GM19025 (cell line): Measurements from ENCODE around the gene DHRS11.

ENCODE experiments used
- ATAC-seq: cut with Tn5 transposase; IDR thresholded peaks from one replicate; pipeline ENCODE4 v1.9.1; 2021; ENCODE audit warnings: mild to moderate bottlenecking, low read depth, moderate library complexity; ENCODE audit not compliant: unreplicated experiment

DHRS11 gene

GRCh38 chr17:36613155-36613554, 21.5 kb downstream of the DHRS11 start:
- no peak for ATAC-seq

GRCh38 chr17:36614081-36614480, 22.4 kb downstream of the DHRS11 start:
- ATAC-seq: no peak

DNA sequence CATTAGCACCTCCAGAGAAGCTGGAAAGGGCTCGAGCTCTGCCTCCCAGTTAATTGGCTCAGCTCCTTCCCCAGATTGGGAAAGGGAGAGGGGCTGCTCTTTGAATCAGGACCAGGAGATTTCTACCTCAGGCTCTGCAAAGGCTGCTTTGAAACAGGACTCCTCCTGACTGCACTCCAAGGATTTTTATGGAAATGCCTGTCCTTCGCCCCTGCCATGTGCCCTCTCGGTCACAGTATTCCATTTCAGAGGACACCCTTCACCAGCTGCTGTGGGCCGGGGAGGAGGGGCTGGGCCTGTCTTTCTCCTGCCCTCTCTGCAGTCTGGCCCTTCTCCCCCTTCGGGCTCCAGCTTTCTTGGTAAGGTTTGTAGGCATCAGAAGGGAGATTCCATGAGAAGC, 23.3 kb downstream of the DHRS11 start:
- no peak for ATAC-seq

GRCh38 chr17:36616061-36617029, 24.7 kb downstream of the DHRS11 start:
- ATAC-seq: no peak

DNA sequence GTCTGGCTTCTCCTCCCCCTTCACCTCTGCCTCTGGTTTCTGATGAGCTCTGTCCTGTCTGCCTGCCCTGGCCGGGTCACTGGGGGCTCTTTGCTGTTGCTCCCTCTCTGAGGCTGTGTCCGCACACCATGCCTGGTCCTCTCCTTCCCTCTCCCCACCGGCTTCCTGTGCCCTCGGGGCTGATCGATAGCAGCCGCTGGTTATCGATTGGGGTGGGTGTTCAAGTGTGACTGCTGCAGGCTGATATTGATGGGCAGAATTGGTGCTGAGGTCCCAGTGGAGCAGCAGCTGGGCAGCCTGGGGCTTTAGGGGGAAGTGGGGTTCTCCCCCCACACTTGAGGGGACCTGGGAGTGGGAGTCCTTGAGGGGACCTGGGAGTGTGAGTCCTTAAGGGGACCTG, 26.1 kb downstream of the DHRS11 start:
- no peak for ATAC-seq

GRCh38 chr17:36623281-36623680, 31.6 kb downstream of the DHRS11 start:
- ATAC-seq: no peak

DNA sequence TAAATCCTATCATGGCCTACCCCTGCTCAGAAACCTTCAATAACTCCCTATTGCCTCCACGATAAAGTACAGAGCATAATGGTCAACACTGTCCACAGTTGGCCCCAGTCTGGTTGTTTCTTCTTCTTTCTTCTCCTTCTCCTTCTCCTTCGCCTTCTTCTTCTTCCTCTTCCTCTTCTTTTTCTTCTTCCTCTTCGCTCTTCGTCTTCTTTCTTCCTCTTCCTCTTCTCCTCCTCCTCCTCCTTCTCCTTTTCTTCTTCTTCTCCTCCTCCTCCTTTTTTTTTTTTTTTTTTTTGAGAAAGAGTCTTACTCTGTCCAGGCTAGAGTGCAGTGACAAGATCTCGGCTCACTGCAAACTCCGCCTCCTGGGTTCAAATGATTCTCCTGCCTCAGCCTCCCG, 33.5 kb downstream of the DHRS11 start:
- no peak for ATAC-seq

DNA sequence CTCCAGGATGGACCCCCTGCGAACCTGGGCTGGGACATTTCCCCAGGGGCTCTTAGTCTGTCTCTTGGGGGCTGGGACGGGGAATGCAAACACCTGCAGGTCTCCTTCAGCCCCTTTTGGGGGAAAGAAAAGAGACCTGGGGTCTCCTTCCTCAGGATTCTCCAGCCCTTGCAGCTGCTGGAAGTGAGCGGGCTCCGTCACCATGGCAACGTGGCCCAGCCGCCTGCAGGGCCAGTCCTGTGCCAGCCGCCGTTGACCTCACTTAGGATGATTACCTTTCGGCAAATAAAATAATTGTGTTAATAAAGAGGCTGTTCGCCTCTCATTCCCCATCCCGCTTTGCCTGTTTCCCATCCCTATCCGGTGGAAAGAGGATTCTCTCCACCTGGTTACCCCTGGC, 35.4 kb downstream of the DHRS11 start:
- ATAC-seq: no peak

DNA sequence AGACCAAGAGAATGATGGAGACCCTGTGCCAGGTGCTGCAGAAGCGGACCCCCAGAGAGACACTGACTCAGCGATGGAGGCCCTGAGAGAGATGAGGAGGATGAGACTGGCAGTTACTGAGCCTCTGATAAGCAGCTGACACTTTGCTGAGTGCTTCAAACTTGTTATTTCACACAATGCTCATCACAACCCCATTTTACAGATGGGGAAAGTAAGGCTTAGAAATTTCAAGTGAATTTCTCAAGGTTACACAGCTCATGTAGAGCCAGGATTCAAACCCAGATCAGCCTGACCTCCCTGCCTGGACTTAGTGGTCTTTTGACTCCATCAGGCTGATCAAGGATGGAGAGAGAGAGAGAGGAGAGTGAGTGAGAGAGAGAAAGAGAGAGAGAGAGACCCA, 36.9 kb downstream of the DHRS11 start:
- no peak for ATAC-seq

DNA sequence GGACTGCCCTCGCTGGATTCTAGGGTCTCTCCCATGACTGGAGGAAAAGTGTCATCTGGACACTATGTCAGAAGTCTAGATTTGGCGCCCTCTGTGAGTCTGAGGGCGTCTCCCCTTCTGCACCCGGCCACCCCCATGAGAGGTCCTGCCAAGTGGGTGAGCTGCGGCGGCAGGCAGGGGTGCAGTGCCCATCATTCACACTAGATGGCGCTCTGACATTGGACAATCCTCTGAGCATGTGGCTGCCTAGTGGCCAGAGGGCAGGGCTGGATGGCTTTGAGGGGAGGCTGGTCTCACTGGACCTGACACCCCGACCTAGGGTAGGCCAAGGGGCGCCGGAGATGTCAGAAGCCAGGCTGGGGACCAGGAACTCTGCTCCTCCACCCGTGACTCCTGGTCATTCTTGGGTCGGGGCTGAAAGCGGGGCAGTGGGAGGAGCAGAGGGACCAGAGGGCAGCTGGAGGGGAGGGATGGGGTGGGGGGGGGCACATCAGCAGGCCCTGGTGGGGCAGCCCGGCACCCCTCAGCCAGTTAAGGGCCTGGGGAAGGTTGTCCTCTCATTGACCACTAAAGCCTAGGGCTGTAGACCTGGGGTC, 37.7 kb downstream of the DHRS11 start:
- no peak for ATAC-seq

DNA sequence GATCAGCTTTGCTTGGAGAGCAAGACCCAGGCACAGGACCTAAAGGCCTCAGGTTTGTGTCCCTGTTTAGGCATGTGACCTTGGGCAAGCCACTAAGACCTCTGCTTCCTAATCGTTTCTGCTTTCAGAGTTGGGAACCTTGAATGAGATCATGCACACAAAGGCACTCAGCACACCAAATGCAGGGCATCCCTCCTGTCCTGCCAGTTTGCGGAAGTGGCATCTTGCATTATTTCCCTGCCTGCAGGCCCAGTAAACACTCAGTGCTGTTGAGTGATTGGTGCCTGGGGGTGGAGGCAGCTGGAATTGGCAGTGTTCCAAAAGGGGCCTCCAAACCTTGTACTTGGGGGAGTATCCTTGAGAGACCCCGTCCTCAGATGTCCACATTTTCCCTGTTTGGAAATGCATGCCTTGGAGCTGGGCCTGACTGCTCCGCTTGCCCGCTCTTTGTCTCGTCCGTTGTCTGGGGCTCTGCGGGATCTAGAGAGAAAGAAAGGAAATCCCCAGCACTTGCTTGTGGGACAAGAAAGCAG, 38.4 kb downstream of the DHRS11 start:
- ATAC-seq: no peak

DNA sequence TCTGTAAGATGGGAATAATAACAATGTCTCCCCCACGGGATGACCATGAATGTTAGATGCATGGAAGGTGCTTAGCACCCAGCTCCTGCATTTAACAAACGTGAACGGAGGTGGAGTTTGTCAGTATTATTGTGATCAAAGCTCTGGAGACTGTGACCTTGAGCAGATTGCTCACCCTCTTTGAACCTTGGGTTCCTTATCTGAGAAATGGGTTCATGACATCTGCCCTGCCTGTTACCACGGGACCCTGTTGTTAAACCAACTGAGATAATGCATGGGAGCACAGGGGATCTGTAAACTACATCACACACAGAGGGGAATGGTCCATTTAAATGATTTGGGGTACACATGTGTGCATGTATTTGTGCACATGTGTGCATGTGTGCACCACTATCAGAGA, 39.3 kb downstream of the DHRS11 start:
- ATAC-seq: no peak

DNA sequence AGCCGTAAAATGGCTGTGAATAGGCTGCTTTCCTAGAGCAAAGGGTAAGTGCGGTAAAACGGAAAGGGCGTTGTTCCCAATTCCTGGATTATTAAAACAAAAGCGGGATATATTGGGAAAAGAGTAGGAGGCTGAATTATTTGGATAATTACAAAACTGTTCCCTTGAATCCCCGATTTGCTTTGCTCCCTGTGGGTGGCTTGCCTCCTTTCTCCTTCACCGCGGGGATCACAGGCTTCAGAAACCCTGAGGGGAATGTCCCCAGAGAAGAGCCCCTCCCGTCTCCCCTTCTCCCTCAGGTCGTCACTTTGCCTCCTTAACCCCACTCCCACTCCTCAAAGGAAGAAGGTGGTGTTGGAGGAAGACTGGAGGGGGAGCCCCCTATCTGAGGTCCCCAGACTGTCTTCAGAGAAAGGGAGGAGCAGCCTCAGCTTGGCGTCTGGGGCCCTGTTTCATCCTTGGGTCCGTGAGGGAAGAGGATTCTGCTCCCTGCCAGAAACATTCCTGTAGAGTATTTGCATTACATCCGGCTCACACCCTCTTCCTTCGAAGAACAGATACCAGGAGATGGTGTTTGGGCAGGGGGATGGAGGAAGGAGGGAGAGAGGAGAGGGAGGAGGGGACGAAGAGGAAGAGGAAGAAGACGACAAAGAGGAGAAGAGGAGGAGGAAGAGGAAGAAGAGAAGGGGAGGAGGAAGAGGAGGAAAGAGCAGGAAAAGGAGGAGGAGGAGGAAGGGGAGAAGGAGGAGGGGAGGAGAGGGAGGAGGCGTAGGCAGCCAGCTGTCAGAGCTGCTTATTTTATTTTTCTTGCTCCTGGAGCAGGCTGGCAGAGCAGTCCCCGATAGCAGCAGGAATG, 41.5 kb downstream of the DHRS11 start:
- ATAC-seq: no peak

GRCh38 chr17:36640346-36640745, 48.7 kb downstream of the DHRS11 start:
- no peak for ATAC-seq

- no peak for ATAC-seq
Measured at GRCh38 chr17:36640836-36641235, 49.2 kb downstream of the DHRS11 start.

GRCh38 chr17:36641331-36641876, 49.7 kb downstream of the DHRS11 start:
- ATAC-seq: no peak

GRCh38 chr17:36641877-36642845, 50.5 kb downstream of the DHRS11 start:
- ATAC-seq: no peak

DNA sequence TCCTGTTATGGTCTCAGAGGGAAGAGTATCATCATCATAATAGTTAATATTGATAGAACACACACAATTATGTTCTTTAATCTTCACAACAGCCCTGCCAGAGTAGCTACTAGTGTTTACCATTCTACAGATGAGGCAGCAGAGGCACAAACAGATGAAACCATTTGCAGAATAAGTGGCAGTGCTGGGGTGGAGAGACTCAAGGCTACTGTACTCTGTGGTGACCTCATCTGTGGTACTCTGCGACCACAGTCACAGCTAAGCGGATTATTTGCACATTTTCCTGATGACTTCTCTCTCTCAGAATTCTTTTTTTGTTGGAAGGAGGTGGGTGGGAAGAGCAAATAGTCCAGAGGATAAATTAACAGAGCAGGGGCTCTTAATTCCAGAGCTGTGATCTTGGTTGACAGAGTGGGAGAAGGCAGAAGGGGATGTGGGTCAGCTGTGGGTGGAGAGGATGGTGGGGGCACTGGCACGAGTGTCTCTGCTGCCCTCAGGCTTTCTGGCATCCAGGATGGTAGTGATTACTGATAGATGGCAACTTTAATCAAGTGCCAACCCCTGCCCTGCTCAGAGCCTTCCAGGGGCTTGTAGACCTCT, 51.5 kb downstream of the DHRS11 start:
- no peak for ATAC-seq

DNA sequence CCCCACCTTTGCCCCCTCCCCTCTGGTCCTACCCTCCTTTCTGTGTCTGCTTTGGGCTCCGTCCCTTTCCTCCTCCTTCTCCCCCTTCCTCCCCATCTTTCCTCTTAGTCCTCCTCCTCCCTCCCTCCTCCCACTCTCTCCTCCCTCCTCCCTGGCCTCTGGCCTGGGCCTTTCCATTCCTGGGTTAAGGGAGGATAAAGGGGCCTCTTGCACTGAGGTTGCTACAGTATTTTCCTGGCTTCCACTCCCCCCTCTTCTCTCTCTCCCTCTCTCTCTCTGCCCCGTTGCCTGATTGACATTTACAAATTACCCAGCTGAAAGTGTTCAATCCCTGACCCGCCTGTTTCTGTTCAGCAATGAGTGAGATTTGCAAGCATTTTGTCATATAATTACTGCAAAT, 53.7 kb downstream of the DHRS11 start:
- no peak for ATAC-seq
